ENCODE data around the gene RTRAF.

RTRAF gene

GRCh38 chr14:52007637-52008036, 18.3 kb downstream of the RTRAF start:
- in situ Hi-C loops (cut with MboI; ENCODE audit: low pct_unique_long_range_greater_than_20kb, low sequenced_read_pairs, unreplicated experiment) = no loop called here
- no peak for TF ChIP-seq CTCF (IDR thresholded peaks at IDR 0.05; ENCODE audit: extremely low read depth, insufficient read depth, missing control alignments)
- DNase-seq (ENCODE audit: low spot score) = no peak

- TF ChIP-seq CTCF (IDR thresholded peaks at IDR 0.05; ENCODE audit: extremely low read depth, insufficient read depth, missing control alignments) = no peak
- DNase-seq (ENCODE audit: low spot score) = no peak
- in situ Hi-C loops (cut with MboI; ENCODE audit: low pct_unique_long_range_greater_than_20kb, low sequenced_read_pairs, unreplicated experiment) = no loop called here
These were observed 18.8 kb downstream of the RTRAF start for GRCh38 chr14:52008136-52008535.

GRCh38 chr14:52010173-52010693, 20.9 kb downstream of the RTRAF start:
- TF ChIP-seq CTCF (IDR thresholded peaks at IDR 0.05; ENCODE audit: extremely low read depth, insufficient read depth, missing control alignments) = no peak
- in situ Hi-C loops (cut with MboI; ENCODE audit: low pct_unique_long_range_greater_than_20kb, low sequenced_read_pairs, unreplicated experiment) = no loop called here
- DNase-seq (ENCODE audit: low spot score) = no peak

- DNase-seq (ENCODE audit: low spot score) = no peak
- in situ Hi-C loops (cut with MboI; ENCODE audit: low pct_unique_long_range_greater_than_20kb, low sequenced_read_pairs, unreplicated experiment) = no loop called here
- TF ChIP-seq CTCF (IDR thresholded peaks at IDR 0.05; ENCODE audit: extremely low read depth, insufficient read depth, missing control alignments) = no peak
These were observed 22.2 kb downstream of the RTRAF start for GRCh38 chr14:52011523-52011922.

- in situ Hi-C loops (cut with MboI; ENCODE audit: low pct_unique_long_range_greater_than_20kb, low sequenced_read_pairs, unreplicated experiment) = no loop called here
- TF ChIP-seq CTCF (IDR thresholded peaks at IDR 0.05; ENCODE audit: extremely low read depth, insufficient read depth, missing control alignments) = no peak
- no peak for DNase-seq (ENCODE audit: low spot score)
These were observed 23.3 kb downstream of the RTRAF start for GRCh38 chr14:52012635-52013034.

- TF ChIP-seq CTCF (IDR thresholded peaks at IDR 0.05; ENCODE audit: extremely low read depth, insufficient read depth, missing control alignments) = peak; percentile 37
- in situ Hi-C loops (cut with MboI; ENCODE audit: low pct_unique_long_range_greater_than_20kb, low sequenced_read_pairs, unreplicated experiment) = no loop called here
- DNase-seq (ENCODE audit: low spot score) = no peak
These were observed 24.7 kb downstream of the RTRAF start for GRCh38 chr14:52013984-52014600.
